Measurements from ENCODE around the gene DDIT3.

DNA sequence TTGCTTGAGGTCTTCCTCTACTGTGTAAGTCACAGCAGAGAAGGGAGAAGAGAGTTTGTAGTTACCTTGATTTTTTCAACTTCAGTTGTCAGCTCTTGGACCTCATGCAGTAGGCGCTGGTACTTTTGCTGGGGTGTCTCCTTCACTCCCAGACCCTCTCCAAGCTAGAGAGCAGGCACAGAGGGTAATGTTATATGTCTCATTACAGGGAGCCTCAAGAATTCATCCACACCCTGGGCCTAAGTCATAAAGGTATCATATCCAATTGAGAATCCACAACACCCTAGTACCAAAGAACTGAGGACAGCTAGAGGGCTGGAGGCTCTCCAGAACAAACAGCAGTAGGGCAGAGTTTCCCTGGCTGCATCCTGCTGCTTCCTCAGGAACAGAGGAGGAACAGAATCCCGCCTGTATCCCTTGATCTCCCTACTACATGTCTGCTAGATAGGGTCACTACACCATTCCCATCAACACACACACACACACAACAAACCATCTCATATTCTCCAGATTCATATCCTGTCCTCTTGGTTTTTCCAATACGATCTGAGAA lies 14.8 kb upstream of the DDIT3 start:
- no peak for TF ChIP-seq EZH2 (IDR thresholded peaks at IDR 0.05; ENCODE audit: low read length, missing control alignments)
- TF ChIP-seq, protein P1, sequence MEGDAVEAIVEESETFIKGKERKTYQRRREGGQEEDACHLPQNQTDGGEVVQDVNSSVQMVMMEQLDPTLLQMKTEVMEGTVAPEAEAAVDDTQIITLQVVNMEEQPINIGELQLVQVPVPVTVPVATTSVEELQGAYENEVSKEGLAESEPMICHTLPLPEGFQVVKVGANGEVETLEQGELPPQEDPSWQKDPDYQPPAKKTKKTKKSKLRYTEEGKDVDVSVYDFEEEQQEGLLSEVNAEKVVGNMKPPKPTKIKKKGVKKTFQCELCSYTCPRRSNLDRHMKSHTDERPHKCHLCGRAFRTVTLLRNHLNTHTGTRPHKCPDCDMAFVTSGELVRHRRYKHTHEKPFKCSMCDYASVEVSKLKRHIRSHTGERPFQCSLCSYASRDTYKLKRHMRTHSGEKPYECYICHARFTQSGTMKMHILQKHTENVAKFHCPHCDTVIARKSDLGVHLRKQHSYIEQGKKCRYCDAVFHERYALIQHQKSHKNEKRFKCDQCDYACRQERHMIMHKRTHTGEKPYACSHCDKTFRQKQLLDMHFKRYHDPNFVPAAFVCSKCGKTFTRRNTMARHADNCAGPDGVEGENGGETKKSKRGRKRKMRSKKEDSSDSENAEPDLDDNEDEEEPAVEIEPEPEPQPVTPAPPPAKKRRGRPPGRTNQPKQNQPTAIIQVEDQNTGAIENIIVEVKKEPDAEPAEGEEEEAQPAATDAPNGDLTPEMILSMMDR (conservative IDR thresholded peaks at IDR 0.05 in 1 of 2, IDR thresholded peaks at IDR 0.05 in 1 of 2; ENCODE audit: low read depth in 1 of 2, low read length in 2 of 2): no peak
